Rectal smooth muscle tissue (tissue), 1 donor: ENCODE measurements around the gene BRIP1.
A peak's percentile ranks its signal among the peaks of the same experiment; 100 is the strongest.
"Not testable (repeated sequence)": the region's sequence is repeated elsewhere in the genome, so short reads cannot be mapped to it uniquely, and the experiment has no call there.

Source experiments
- H3K27ac ChIP-seq: one replicate; pipeline ENCODE4 v1.7.0; 2013; ENCODE audit warnings: low read depth, low read length, inconsistent platforms
- H3K27me3 ChIP-seq: one replicate; pipeline ENCODE4 v1.7.0; 2013; ENCODE audit warnings: low read length; ENCODE audit not compliant: control insufficient read depth, insufficient read depth
- H3K36me3 ChIP-seq: one replicate; pipeline ENCODE4 v1.7.0; 2013; ENCODE audit warnings: low read length; ENCODE audit not compliant: control insufficient read depth, insufficient read depth
- H3K4me1 ChIP-seq: one replicate; pipeline ENCODE4 v1.7.0; 2013; ENCODE audit warnings: low read length; ENCODE audit not compliant: control insufficient read depth, insufficient read depth
- H3K4me3 ChIP-seq: one replicate; pipeline ENCODE4 v1.7.0; 2013; ENCODE audit warnings: low read length
- H3K9ac ChIP-seq: one replicate; pipeline ENCODE4 v1.7.0; 2013; ENCODE audit warnings: low read length

BRIP1 gene

DNA sequence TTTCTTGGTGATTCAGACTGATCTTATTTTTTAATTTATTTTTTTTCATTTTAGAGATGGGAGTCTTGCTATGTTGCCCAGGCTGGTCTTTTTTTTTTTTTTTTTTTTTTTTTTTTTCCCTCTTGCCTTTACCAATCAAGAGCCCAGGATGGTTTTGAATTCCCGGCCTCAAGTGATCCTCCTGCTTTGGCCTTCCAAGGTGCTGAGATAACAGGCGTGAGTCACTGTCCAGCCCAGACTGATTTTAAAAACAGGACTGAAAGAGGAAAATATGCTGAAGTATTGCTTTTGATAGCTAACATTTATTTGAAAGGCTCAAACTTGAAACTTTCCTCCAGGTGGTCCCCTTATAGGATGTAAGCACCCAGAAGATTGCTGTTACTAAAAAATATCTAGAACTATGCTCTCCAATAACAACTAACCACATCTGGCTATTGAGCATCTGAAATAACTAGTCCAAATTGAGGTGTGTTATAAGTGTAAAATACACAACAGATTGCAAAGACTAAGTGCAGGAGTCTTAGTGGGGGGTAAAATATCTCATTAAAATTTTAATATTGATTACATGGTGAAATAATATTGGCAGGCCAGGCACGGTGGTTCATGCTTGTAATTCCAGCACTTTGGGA lies 15.8 kb upstream of the BRIP1 start:
- Histone ChIP-seq H3K27me3 (no peaks in the 10 kb centered on the region), H3K4me3 (no peak overlapping the region), H3K4me1 (no peaks in the 10 kb centered on the region), H3K9ac (no peak overlapping the region), H3K27ac (no peak overlapping the region), H3K36me3 (peaks cover 2% of the 10 kb centered on the region)

DNA sequence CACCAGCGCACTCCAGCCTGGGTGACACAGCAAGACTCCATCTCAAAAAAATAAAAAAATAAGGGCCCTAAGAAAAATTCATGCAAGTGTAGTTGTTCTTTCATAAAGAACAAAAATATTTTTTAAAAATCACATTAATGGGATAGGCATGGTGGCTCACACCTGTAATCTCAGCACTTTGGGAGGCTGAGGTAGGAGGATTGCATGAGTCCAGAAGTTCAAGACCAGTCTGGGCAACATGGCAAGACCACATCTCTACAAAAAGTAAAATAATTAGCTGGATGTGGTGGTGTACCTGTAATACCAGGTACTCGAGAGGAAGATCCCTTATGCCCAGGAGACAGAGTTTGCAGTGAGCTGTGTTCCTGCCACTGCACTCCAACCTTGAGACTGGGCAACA lies 15.2 kb upstream of the BRIP1 start:
- Histone ChIP-seq H3K36me3 (peaks cover 2% of the 10 kb centered on the region), H3K9ac (no peak overlapping the region), H3K27me3 (no peaks in the 10 kb centered on the region), H3K4me1 (no peaks in the 10 kb centered on the region), H3K27ac (no peak overlapping the region), H3K4me3 (no peak overlapping the region)

DNA sequence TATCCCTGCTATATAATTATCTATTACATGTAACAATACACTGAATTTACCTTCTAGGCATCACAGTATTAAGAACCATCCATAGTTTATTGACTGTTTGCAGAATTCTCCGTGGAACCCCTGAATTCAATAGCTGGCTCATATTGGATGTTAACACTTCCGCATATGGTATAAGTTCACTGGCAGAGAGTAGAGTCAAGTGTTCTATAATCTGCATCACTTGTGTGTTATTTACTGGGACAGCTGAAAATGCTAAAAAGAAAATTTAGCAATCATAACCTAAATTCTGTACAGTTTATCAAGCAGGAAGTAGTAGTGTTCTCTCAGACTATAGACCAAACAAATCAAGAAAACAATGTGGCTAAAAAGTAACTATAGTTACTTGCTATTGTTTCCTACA lies 14.5 kb upstream of the BRIP1 start:
- Histone ChIP-seq H3K27me3 (no peaks in the 10 kb centered on the region), H3K9ac (no peak overlapping the region), H3K27ac (no peak overlapping the region), H3K36me3 (peaks cover 2% of the 10 kb centered on the region), H3K4me1 (no peaks in the 10 kb centered on the region), H3K4me3 (no peak overlapping the region)

DNA sequence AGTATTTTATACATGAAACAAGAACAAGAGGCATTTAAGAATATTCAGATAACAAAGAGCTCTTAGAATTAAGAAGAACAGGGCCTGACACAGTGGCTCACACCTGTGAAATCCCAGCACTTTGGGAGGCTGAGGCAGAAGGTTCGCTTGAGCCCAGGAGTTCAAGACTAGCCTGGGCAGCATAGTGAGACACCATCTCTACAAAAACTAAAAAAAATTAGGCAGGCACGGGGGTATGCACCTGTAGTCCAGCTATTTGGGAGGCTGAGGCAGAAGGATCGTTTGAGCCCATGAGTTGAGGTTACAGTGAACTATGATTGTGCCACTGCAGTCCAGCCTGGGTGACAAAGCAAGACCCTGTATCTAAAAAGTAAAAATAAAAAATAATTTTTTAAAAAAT lies 12.5 kb upstream of the BRIP1 start:
- Histone ChIP-seq H3K36me3 (peaks cover 2% of the 10 kb centered on the region), H3K27ac (no peak overlapping the region), H3K9ac (no peak overlapping the region), H3K4me1 (no peaks in the 10 kb centered on the region), H3K27me3 (no peaks in the 10 kb centered on the region), H3K4me3 (no peak overlapping the region)

DNA sequence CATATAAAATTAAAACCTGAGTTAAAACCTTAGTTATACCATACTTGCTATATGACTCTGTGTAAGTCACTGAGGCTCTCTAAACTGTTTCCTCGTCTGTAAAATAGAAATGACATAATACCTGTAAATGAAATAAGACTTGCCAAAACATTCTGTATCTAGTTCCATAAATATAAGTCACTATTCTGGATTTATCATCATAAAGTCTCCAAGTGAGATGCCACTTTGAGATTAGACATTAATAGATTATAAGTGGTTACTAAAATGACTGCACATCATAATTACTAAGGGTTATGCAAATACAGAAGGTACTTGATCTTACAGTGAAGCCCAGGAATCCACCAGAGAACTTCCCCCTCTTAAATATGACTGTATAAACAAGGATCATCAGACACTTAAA lies 12.0 kb upstream of the BRIP1 start:
- H3K4me3 ChIP-seq, result no peak overlapping the region
- peaks cover 4% of the 10 kb centered on the region for H3K36me3 ChIP-seq
- H3K27ac ChIP-seq, result no peak overlapping the region
- H3K27me3 ChIP-seq, result no peaks in the 10 kb centered on the region
- H3K4me1 ChIP-seq, result no peaks in the 10 kb centered on the region
- no peak overlapping the region for H3K9ac ChIP-seq

DNA sequence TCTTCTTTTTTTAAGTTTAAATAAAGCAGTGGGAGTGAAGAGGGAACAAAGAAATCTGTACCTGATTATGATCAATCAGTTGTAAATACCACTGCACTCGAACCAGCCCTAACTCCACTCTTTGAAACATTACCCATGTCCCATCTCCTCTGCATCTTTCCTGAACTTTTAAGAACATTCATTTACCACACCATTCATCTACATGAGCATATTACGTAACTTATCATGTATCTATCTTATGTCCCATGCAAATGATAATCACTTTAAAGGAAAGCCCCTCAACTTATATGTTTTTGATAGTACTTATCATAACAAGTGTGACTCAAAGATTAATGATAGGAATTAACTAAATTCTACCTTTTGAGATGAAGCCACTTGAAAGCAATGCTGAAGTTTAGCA lies 10.7 kb upstream of the BRIP1 start:
- Histone ChIP-seq H3K4me1 (no peaks in the 10 kb centered on the region), H3K9ac (no peak overlapping the region), H3K27me3 (no peaks in the 10 kb centered on the region), H3K4me3 (no peak overlapping the region), H3K36me3 (peaks cover 5% of the 10 kb centered on the region), H3K27ac (no peak overlapping the region)

DNA sequence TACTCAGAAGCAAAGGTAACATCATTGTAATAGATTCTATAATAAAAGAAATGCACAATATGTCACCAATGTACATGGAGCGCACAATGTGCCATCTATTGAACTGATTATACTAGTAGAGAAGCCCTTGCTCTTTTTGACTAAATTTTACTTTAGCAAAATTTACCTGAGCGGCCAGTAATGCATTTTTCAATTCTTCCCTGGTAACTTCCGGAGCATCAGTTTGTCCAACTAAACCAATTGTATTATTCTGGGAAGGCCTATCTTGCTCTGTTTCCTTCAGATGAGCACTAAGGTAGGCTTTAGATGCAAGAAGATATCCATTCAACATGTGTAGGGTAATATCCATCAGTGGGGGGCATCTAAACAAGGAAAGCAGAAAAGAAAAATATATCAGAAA lies 8.8 kb upstream of the BRIP1 start:
- Histone ChIP-seq H3K4me3 (no peak overlapping the region), H3K36me3 (peaks cover 6% of the 10 kb centered on the region), H3K4me1 (no peaks in the 10 kb centered on the region), H3K27ac (no peak overlapping the region), H3K27me3 (no peaks in the 10 kb centered on the region), H3K9ac (no peak overlapping the region)

DNA sequence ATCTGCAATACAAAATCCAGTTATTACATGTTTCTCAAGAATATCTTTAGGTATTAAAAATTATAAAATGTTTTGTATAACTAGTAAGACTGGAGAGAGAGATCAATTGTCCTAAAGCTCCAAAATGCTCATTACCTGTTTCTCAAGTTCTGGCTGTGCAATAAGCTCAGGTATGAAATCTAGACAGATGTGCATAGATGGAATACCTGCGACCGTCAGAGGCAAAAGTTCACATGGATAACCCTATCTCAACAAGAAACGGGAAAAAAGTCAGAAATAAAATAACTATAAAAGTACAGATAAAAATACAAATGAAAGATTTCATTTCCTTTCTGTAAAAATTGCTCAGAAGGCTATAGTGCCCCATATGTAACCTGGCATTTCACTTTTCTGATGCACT lies 5.8 kb upstream of the BRIP1 start:
- Histone ChIP-seq H3K4me3 (no peak overlapping the region), H3K9ac (no peak overlapping the region), H3K27me3 (no peaks in the 10 kb centered on the region), H3K36me3 (peaks cover 6% of the 10 kb centered on the region), H3K4me1 (no peaks in the 10 kb centered on the region), H3K27ac (no peak overlapping the region)

DNA sequence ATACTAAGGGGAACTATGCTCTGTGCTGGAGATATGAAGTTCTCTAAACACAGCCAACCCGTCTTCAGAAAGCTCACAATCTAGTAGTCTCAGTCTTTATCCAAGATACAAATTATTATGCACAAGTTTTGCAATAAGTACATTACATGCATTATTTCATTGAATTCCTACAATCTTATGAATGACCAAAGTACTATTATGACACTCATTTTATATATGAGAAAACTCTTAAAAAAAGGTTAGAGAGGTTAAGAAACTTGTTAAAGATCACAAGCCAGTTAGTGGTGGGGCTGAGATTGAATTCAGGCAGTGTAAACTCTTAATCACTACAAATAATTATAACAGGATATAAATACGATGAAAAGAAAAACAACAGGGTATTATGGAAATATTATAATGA lies 4.7 kb upstream of the BRIP1 start:
- Histone ChIP-seq H3K4me3 (no peak overlapping the region), H3K36me3 (peaks cover 6% of the 10 kb centered on the region), H3K27me3 (no peaks in the 10 kb centered on the region), H3K9ac (no peak overlapping the region), H3K4me1 (no peaks in the 10 kb centered on the region), H3K27ac (no peak overlapping the region)

DNA sequence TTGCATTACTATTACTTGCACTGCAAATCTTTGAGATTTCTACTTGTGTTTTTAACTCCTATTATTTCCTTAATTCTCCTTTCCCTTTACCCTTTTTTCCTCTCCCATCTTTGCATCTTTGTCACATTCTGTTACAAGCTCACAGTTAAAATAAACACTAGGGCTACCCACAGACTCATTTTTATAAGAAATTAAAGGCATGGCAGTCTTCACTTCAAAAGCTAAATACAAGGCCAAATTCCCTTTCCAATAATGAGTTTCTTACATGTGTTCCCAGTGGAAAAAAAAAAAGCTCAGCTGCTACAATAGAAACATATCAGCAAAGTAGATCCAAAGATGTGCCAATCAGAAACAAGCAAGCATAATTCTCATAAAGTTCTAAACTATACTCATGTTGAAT lies 3.7 kb upstream of the BRIP1 start:
- Histone ChIP-seq H3K27me3 (no peaks in the 10 kb centered on the region), H3K4me3 (no peak overlapping the region), H3K36me3 (peaks cover 6% of the 10 kb centered on the region), H3K4me1 (no peaks in the 10 kb centered on the region), H3K9ac (no peak overlapping the region), H3K27ac (no peak overlapping the region)

DNA sequence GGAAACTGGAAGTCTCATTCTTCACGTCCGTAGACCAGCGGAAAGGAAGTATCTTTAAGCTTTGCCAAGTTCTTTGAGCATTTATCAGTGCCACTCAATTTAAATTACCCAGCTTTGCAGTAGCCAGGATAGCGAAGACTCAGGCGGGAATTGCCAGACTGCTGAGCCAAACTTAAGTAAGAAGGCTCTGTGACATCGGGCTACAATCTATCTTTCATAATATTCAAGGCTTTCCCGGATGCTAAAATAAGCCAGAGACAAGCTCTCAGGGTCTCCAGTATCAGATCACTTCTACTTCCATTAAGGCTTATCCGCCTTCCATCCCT lies 436 bp upstream of the BRIP1 start:
- H3K9ac ChIP-seq, result peak overlapping the region; percentile 19

DNA sequence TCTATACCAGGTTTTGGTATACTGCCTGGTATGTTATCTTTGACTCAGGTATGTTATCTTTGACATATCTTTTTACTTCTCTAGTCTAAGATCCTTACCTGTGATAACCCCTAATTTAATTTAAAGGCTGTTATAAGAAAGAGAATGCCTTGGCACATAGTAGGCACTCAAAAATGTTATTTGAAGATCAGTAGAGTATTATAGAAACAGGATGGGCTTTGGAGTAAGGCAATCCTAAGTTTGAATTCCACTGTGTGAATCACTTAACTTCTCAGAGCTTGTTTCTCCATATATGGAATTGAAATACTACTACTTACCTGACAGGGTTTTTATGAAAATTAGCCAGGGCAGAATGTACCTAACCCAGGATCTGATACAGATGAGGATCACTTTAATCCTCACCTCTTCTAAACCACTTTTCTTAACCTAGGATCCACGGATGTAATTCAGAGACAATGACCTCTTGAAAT lies 1.2 kb downstream of the BRIP1 start:
- H3K4me1 ChIP-seq, result no peaks in the 10 kb centered on the region
- H3K27ac ChIP-seq, result no peak overlapping the region
- no peaks in the 10 kb centered on the region for H3K27me3 ChIP-seq
- no peaks in the 10 kb centered on the region for H3K36me3 ChIP-seq
- H3K4me3 ChIP-seq, result no peak overlapping the region
- no peak overlapping the region for H3K9ac ChIP-seq

More for the DNA sequence above, 436 bp upstream of the BRIP1 start:
- peak overlapping the region; percentile 72 for H3K4me3 ChIP-seq
- peaks cover 3% of the 10 kb centered on the region for H3K36me3 ChIP-seq
- H3K27me3 ChIP-seq, result no peaks in the 10 kb centered on the region
- H3K4me1 ChIP-seq, result no peaks in the 10 kb centered on the region
- H3K27ac ChIP-seq, result peak overlapping the region; percentile 29

DNA sequence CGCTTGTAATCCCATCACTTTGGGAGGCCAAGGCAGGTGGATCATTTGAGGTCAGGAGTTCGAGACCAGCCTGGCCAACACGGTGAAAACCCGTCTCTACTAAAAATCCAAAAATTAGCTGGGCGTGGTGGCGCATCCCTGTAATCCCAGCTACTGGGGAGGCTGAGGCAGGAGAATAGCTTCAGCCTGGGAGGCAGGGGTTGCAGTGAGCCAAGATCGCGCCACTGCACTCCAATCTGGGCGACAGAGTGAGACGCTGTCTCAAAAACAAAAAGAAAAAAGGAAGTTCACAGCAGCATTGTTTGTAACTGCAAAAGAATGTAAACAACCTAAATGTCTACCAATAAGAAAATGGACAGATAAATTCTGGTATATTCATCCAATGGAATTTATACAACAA lies 2.9 kb downstream of the BRIP1 start:
- H3K4me1 ChIP-seq, H3K9ac ChIP-seq, H3K36me3 ChIP-seq, H3K27ac ChIP-seq, H3K4me3 ChIP-seq, H3K27me3 ChIP-seq: not testable (repeated sequence)
